Keratinocyte (primary cell): Measurements from ENCODE around the gene APOD. TPM values are rescaled to one million over a fixed set of nuclear protein-coding genes. Genes with fewer than 3 reads are reported as not detected.

ENCODE experiments used
- DNase-seq: peaks from one replicate; pipeline ENCODE4 v3.0.0-alpha.2; 2011; ENCODE audit warnings: low read depth, missing footprints, low spot score
- FAIRE-seq: peaks from 2 replicates; lab custom pipeline; 2011; peaks lifted over from hg19 to GRCh38; lab: Jason Lieb, UNC
- H2AFZ ChIP-seq: 2 replicates; pipeline ENCODE4 v1.6.0; 2012; ENCODE audit warnings: low read length, control low read depth, inconsistent platforms; ENCODE audit not compliant: control insufficient read depth
- H3K27ac ChIP-seq: 2 replicates; pipeline ENCODE4 v1.5.1; 2011; ENCODE audit warnings: low read length; ENCODE audit not compliant: control insufficient read depth, insufficient read depth
- H3K27me3 ChIP-seq: 3 replicates; pipeline ENCODE4 v1.6.0; 2011; ENCODE audit warnings: low read length; ENCODE audit not compliant: control insufficient read depth, insufficient read depth; ENCODE audit errors: extremely low read depth
- H3K36me3 ChIP-seq, 2 experiments: 2 replicates in 1 of 2; 3 replicates in 1 of 2; pipeline ENCODE4 v1.5.1; 2011; ENCODE audit warnings: low read length in 2 of 2, mild to moderate bottlenecking in 1 of 2; ENCODE audit not compliant: control insufficient read depth in 2 of 2, insufficient read depth in 2 of 2; ENCODE audit errors: extremely low read depth in 1 of 2
- H3K4me1 ChIP-seq: 3 replicates; pipeline ENCODE4 v1.5.1; 2011; ENCODE audit warnings: low read length; ENCODE audit not compliant: control insufficient read depth, insufficient read depth; ENCODE audit errors: extremely low read depth
- H3K4me2 ChIP-seq: 3 replicates; pipeline ENCODE4 v1.6.0; 2011; ENCODE audit warnings: low read depth, low read length; ENCODE audit not compliant: control insufficient read depth, insufficient read depth; ENCODE audit errors: extremely low read depth
- H3K4me3 ChIP-seq, 3 experiments: fragments of 200-600 bp in 1 of 3; sonication (generic) in 1 of 3; 2 replicates in 2 of 3; 3 replicates in 1 of 3; pipeline ENCODE4 v1.5.1; 2011 to 2016; ENCODE audit warnings: low read length in 3 of 3, mild to moderate bottlenecking in 3 of 3, control low read depth in 2 of 3, inconsistent platforms in 1 of 3, low read depth in 1 of 3, mixed read lengths in 1 of 3, mixed run types in 1 of 3, moderate library complexity in 1 of 3; ENCODE audit not compliant: control insufficient read depth in 2 of 3, insufficient read depth in 2 of 3; ENCODE audit errors: extremely low read depth in 1 of 3
- H3K79me2 ChIP-seq: 2 replicates; pipeline ENCODE4 v1.6.0; 2012; ENCODE audit warnings: low read length; ENCODE audit not compliant: control insufficient read depth, insufficient read depth
- H3K9ac ChIP-seq: 3 replicates; pipeline ENCODE4 v1.6.0; 2011; ENCODE audit warnings: low read length; ENCODE audit not compliant: control insufficient read depth, insufficient read depth; ENCODE audit errors: extremely low read depth
- H3K9me1 ChIP-seq: 3 replicates; pipeline ENCODE4 v1.6.0; 2011; ENCODE audit warnings: low read length; ENCODE audit not compliant: control insufficient read depth, insufficient read depth; ENCODE audit errors: extremely low read depth
- H3K9me3 ChIP-seq: 2 replicates; pipeline ENCODE4 v1.5.1; 2012; ENCODE audit warnings: low read depth, low read length; ENCODE audit not compliant: control insufficient read depth
- H4K20me1 ChIP-seq: 3 replicates; pipeline ENCODE4 v1.6.0; 2011; ENCODE audit warnings: low read length; ENCODE audit not compliant: control insufficient read depth, insufficient read depth; ENCODE audit errors: extremely low read depth
- EZH2 ChIP-seq: IDR thresholded peaks from one replicate; pipeline ENCODE4 v1.6.1; 2012; ENCODE audit warnings: inconsistent platforms, mild to moderate bottlenecking, low read length, moderate library complexity
- dilution Hi-C: fragments of 300-500 bp; cut with MboI; formaldehyde crosslinking; loops from one replicate; pipeline ENCODE4 v1.7.0; 2020; ENCODE audit warnings: low sequenced_read_pairs; ENCODE audit not compliant: extremely low pct_ligation_motif_present
- polyA plus RNA-seq, 5 experiments: library from polyadenylated mRNA; depleted of rRNA in 3 of 5; stranded (reverse) in 3 of 5; stranded (forward) in 1 of 5; unstranded in 1 of 5; fragments of >200 nt; gene quantifications; 1 replicate in 1 of 5; 2 replicates in 3 of 5; 3 replicates in 1 of 5; pipeline versions ENCODE4 v1.2.1 to v1.2.3, GENCODE V29; 2011 to 2012; ENCODE audit warnings: missing spikeins in 2 of 5, low read depth in 1 of 5, low replicate concordance in 1 of 5
- TF ChIP-seq, protein P1 (sequence below), 3 experiments: IDR thresholded peaks in 1 of 3; conservative IDR thresholded peaks in 1 of 3; optimal IDR thresholded peaks in 1 of 3; 2 replicates in 2 of 3; 3 replicates in 1 of 3; pipeline versions ENCODE3 to v1.5.1; 2011; ENCODE audit warnings: low read length in 3 of 3, mild to moderate bottlenecking in 3 of 3, moderate library complexity in 2 of 3, control low read depth in 1 of 3, inconsistent platforms in 1 of 3; ENCODE audit not compliant: insufficient read depth in 2 of 3; ENCODE audit errors: extremely low read depth in 1 of 3

The APOD gene
- polyA plus RNA-seq, 1 donor (not counting 4 experiments of a cell fraction or from before 2014, with no cell fraction given): not detected

DNA sequence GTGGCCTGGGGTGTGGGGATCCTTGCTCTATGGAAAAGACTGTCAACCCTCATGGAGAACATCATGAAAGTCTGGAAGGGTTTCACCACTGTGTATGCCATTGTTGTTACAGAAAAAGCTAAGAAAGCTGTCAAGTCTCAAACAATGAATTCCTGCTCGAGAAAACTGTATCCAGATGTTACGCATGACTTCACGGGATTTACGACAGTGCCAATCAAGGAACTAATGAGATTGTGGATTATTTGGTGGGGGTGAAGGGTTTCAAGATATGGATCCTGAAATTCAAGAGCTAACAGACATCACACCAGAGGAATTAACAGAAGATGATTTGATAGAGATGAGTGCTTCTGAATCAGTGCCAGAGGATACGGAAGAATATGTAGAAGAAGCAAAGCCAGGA lies 48.4 kb downstream of the APOD start:
- Histone ChIP-seq H3K36me3 (no peaks in the 10 kb centered on the region), H3K9me3 (no peaks in the 10 kb centered on the region), H3K4me2 (no peak overlapping the region), H4K20me1 (peaks cover 6% of the 10 kb centered on the region), H3K4me3 (no peak overlapping the region), H3K4me1 (peaks cover under 1% of the 10 kb centered on the region), H3K79me2 (peaks cover 56% of the 10 kb centered on the region), H3K27me3 (no peaks in the 10 kb centered on the region), H2AFZ (no peak overlapping the region), H3K9me1 (no peaks in the 10 kb centered on the region), H3K9ac (no peak overlapping the region), H3K27ac (no peak overlapping the region)
- no peak for FAIRE-seq
- dilution Hi-C loops: no loop called here
- TF ChIP-seq, protein P1, sequence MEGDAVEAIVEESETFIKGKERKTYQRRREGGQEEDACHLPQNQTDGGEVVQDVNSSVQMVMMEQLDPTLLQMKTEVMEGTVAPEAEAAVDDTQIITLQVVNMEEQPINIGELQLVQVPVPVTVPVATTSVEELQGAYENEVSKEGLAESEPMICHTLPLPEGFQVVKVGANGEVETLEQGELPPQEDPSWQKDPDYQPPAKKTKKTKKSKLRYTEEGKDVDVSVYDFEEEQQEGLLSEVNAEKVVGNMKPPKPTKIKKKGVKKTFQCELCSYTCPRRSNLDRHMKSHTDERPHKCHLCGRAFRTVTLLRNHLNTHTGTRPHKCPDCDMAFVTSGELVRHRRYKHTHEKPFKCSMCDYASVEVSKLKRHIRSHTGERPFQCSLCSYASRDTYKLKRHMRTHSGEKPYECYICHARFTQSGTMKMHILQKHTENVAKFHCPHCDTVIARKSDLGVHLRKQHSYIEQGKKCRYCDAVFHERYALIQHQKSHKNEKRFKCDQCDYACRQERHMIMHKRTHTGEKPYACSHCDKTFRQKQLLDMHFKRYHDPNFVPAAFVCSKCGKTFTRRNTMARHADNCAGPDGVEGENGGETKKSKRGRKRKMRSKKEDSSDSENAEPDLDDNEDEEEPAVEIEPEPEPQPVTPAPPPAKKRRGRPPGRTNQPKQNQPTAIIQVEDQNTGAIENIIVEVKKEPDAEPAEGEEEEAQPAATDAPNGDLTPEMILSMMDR (optimal IDR thresholded peaks at IDR 0.05 in 1 of 3, IDR thresholded peaks at IDR 0.05 in 1 of 3, conservative IDR thresholded peaks at IDR 0.05 in 1 of 3; ENCODE audit: extremely low read depth in 1 of 3, insufficient read depth in 2 of 3, low read length in 3 of 3): no peak
- TF ChIP-seq EZH2: no peak
- DNase-seq: no peak

DNA sequence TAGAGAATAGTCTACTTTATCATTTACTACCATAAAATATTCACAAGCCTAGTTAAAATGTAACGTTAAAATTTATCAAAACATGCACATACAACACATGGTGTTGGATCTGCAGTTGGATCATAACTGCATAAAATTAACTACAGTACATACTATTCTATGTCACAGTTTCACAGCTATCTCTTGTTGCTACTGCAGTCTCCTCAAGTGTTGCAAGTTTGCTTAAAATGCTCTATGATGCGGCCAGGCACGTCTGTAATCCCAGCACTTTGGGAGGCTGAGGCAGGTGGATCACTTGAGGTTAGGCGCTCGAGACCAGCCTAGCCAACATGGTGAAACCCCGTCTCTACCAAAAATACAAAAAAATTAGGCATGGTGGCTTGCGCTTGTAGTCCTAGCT lies 50.9 kb downstream of the APOD start:
- FAIRE-seq: no peak

More for the DNA sequence above, 50.9 kb downstream of the APOD start:
- dilution Hi-C loops: no loop called here
- Histone ChIP-seq H3K4me1 (no peaks in the 10 kb centered on the region), H3K4me3 (no peak overlapping the region), H3K9me1 (no peaks in the 10 kb centered on the region), H3K9me3 (no peaks in the 10 kb centered on the region), H2AFZ (no peak overlapping the region), H4K20me1 (peaks cover 2% of the 10 kb centered on the region), H3K27me3 (no peaks in the 10 kb centered on the region), H3K79me2 (peaks cover 40% of the 10 kb centered on the region), H3K36me3 (no peaks in the 10 kb centered on the region), H3K27ac (no peak overlapping the region), H3K9ac (no peak overlapping the region), H3K4me2 (no peak overlapping the region)
- DNase-seq: no peak
- TF ChIP-seq EZH2: no peak
- TF ChIP-seq, protein P1 (optimal IDR thresholded peaks at IDR 0.05 in 1 of 3, IDR thresholded peaks at IDR 0.05 in 1 of 3, conservative IDR thresholded peaks at IDR 0.05 in 1 of 3; ENCODE audit: extremely low read depth in 1 of 3, insufficient read depth in 2 of 3, low read length in 3 of 3): no peak
